HepG2 (cell line): ENCODE results near the gene RDH14. TPM values are rescaled to one million over a fixed set of nuclear protein-coding genes. Genes with fewer than 3 reads are reported as not detected.

Experiments used
- ATF4 ChIP-seq, 2 experiments: fragments of 450-650 bp in 1 of 2; sonication (generic) in 1 of 2; formaldehyde crosslinking; IDR thresholded peaks; 2 replicates each; pipeline versions ENCODE4 v1.5.0 to v1.8.0; 2020 to 2022; ENCODE audit warnings: mild to moderate bottlenecking in 1 of 2, missing genetic modification reagents in 1 of 2
- ATF5 ChIP-seq: sonication (generic); formaldehyde crosslinking; IDR thresholded peaks from 2 replicates; pipeline ENCODE4 v1.4.0; 2020; ENCODE audit warnings: mild to moderate bottlenecking, low read depth, missing genetic modification reagents
- BRD4 ChIP-seq: sonication (generic); formaldehyde crosslinking; IDR thresholded peaks from 2 replicates; pipeline ENCODE4 v1.4.0; 2020; ENCODE audit warnings: missing genetic modification reagents
- GATAD1 ChIP-seq: IDR thresholded peaks from 2 replicates; pipeline ENCODE4 v1.6.1; 2016; ENCODE audit warnings: missing genetic modification reagents, missing compliant biosample characterization
- HMGXB4 ChIP-seq, 2 experiments: sonication (generic) in 1 of 2; formaldehyde crosslinking in 1 of 2; IDR thresholded peaks; 2 replicates each; pipeline versions ENCODE4 v1.4.0 to v1.6.1; 2018 to 2020; ENCODE audit warnings: missing genetic modification reagents in 2 of 2, borderline replicate concordance in 1 of 2, low read depth in 1 of 2, mild to moderate bottlenecking in 1 of 2, missing biosample characterization in 1 of 2
- HOXD1 ChIP-seq: sonication (generic); formaldehyde crosslinking; IDR thresholded peaks from 2 replicates; pipeline ENCODE4 v1.5.0; 2020; ENCODE audit warnings: missing genetic modification reagents
- IRF2 ChIP-seq: IDR thresholded peaks from 2 replicates; pipeline ENCODE4 v1.6.1; 2018; ENCODE audit warnings: missing genetic modification reagents, missing compliant biosample characterization
- NFYB ChIP-seq: sonication (generic); formaldehyde crosslinking; IDR thresholded peaks from 2 replicates; pipeline ENCODE4 v1.4.0; 2020; ENCODE audit warnings: missing genetic modification reagents
- POLR2G ChIP-seq: fragments of 200-400 bp; formaldehyde crosslinking; IDR thresholded peaks from 2 replicates; pipeline ENCODE4 v1.6.1; 2018; ENCODE audit warnings: mild to moderate bottlenecking, low read depth, low read length, moderate library complexity
- TEAD2 ChIP-seq: sonication (generic); formaldehyde crosslinking; IDR thresholded peaks from 2 replicates; pipeline ENCODE4 v1.9.0; 2021; ENCODE audit warnings: missing genetic modification reagents
- TEF ChIP-seq: sonication (generic); formaldehyde crosslinking; IDR thresholded peaks from 2 replicates; pipeline ENCODE4 v1.5.0; 2020; ENCODE audit warnings: missing genetic modification reagents
- ZBTB26 ChIP-seq: IDR thresholded peaks from 2 replicates; pipeline ENCODE4 v1.6.1; 2016; ENCODE audit warnings: missing compliant biosample characterization, missing genetic modification reagents, borderline replicate concordance
- ZFP36L2 ChIP-seq: sonication (generic); formaldehyde crosslinking; IDR thresholded peaks from 2 replicates; pipeline ENCODE4 v1.4.0; 2020; ENCODE audit warnings: missing genetic modification reagents
- ZNF44 ChIP-seq: sonication (generic); formaldehyde crosslinking; IDR thresholded peaks from 2 replicates; pipeline ENCODE4 v1.5.1; 2020; ENCODE audit warnings: mild to moderate bottlenecking, missing genetic modification reagents
- ZNF451 ChIP-seq: sonication (generic); formaldehyde crosslinking; IDR thresholded peaks from 2 replicates; pipeline ENCODE4 v1.5.0; 2020; ENCODE audit warnings: mild to moderate bottlenecking, missing genetic modification reagents
- ZNF510 ChIP-seq: sonication (generic); formaldehyde crosslinking; IDR thresholded peaks from 2 replicates; pipeline ENCODE4 v1.4.0; 2020; ENCODE audit warnings: low read depth, mild to moderate bottlenecking, missing genetic modification reagents
- ZNF530 ChIP-seq: sonication (generic); formaldehyde crosslinking; IDR thresholded peaks from 2 replicates; pipeline ENCODE4 v1.5.0; 2020; ENCODE audit warnings: low read depth, mild to moderate bottlenecking, missing genetic modification reagents
- ZNF704 ChIP-seq: sonication (generic); formaldehyde crosslinking; IDR thresholded peaks from 2 replicates; pipeline ENCODE4 v1.8.1; 2023; ENCODE audit warnings: mild to moderate bottlenecking, inconsistent platforms, moderate library complexity, missing genetic modification reagents, borderline replicate concordance
- ZNF713 ChIP-seq: sonication (generic); formaldehyde crosslinking; IDR thresholded peaks from 2 replicates; pipeline ENCODE4 v1.4.0; 2020; ENCODE audit warnings: mild to moderate bottlenecking, missing genetic modification reagents
- ZNF740 ChIP-seq: sonication (generic); formaldehyde crosslinking; IDR thresholded peaks from 2 replicates; pipeline ENCODE4 v1.4.0; 2020; ENCODE audit warnings: missing genetic modification reagents
- ZNF773 ChIP-seq: sonication (generic); formaldehyde crosslinking; IDR thresholded peaks from 2 replicates; pipeline ENCODE4 v1.4.0; 2020; ENCODE audit warnings: missing genetic modification reagents, borderline replicate concordance
- ZZZ3 ChIP-seq: sonication (generic); formaldehyde crosslinking; IDR thresholded peaks from 2 replicates; pipeline ENCODE4 v1.4.0; 2020; ENCODE audit warnings: missing genetic modification reagents, mild to moderate bottlenecking, borderline replicate concordance
- polyA plus RNA-seq, 8 experiments: library from polyadenylated mRNA; depleted of rRNA in 3 of 8; stranded (reverse) in 7 of 8; unstranded in 1 of 8; fragments of >200 nt; fragmentation: Illumina TruSeq in 4 of 8; extraction: Trizol in 4 of 8; gene quantifications; 2 replicates each; pipeline versions ENCODE4 v1.2.1 to v1.2.3, GENCODE V29; 2011 to 2016; ENCODE audit warnings: low read depth in 4 of 8, missing spikeins in 1 of 8, mixed read lengths in 1 of 8; ENCODE audit not compliant: insufficient read depth in 1 of 8
- total RNA-seq, 5 experiments: library from RNA; depleted of rRNA; stranded (reverse); fragments of >200 nt; fragmentation: Illumina TruSeq; extraction: Trizol; gene quantifications; 2 replicates each; pipeline ENCODE4 v1.2.3, GENCODE V29; 2016; ENCODE audit warnings: low read depth in 1 of 5

RDH14 gene
- total and polyA plus RNA-seq, 2 of the 13 experiments (the other 11 are each of a cell fraction or from before 2014, with no cell fraction given) = 27.4 to 39.9 TPM

- TF ChIP-seq ZZZ3 (no peak), TEF (CRISPR knock-in tag) (no peak), BRD4 (CRISPR knock-in tag) (no peak), ZNF773 (CRISPR knock-in tag) (no peak), ZNF704 (CRISPR knock-in tag) (no peak), GATAD1 (no peak), ZFP36L2 (CRISPR knock-in tag) (no peak), POLR2G (no peak), IRF2 (CRISPR knock-in tag) (no peak), TEAD2 (CRISPR knock-in tag) (no peak), ZNF44 (no peak), NFYB (CRISPR knock-in tag) (no peak), ZNF530 (CRISPR knock-in tag) (no peak), ZNF451 (CRISPR knock-in tag) (no peak), ATF4 (CRISPR knock-in tag; IDR thresholded peaks at IDR 0.05) (no peak), ZNF510 (CRISPR knock-in tag) (no peak), ZNF713 (CRISPR knock-in tag) (no peak), ATF5 (CRISPR knock-in tag) (no peak), ZNF740 (no peak), HOXD1 (no peak), HMGXB4 (CRISPR knock-in tag; IDR thresholded peaks at IDR 0.05; ENCODE audit: borderline replicate concordance in 1 of 2, low read depth in 1 of 2) (peak in 1 of 2 experiments; percentile 24; a peak in 1 of 4 replicates), ZBTB26 (CRISPR knock-in tag) (no peak)
Measured at GRCh38 chr2:18520451-18521425, 39.7 kb downstream of the RDH14 start (continued).
